ENCODE data around the gene RIMS4. TPM values are rescaled to one million over a fixed set of nuclear protein-coding genes. Genes with fewer than 3 reads are reported as not detected.

The RIMS4 gene
- polyA plus RNA-seq, 3 donors: not detected

GRCh38 chr20:44762466-44763140, 47.7 kb downstream of the RIMS4 start:
- Mint-ChIP-seq H3K27ac (no peak overlapping the region), H3K36me3 (no peaks in the 10 kb centered on the region), H3K27me3 (ENCODE audit: low read depth in 3 of 3) (peaks cover 6 to 15% (median 10%) of the 10 kb centered on the region in 3 donors), H3K4me3 (no peak overlapping the region), H3K9me3 (no peaks in the 10 kb centered on the region), H3K4me1 (peaks cover 4% of the 10 kb centered on the region)
- Histone ChIP-seq H3K9me3 (replicated peaks in 1 of 2; ENCODE audit: control insufficient read depth in 1 of 2, insufficient read depth in 1 of 2, low read length in 2 of 2) (no peaks in the 10 kb centered on the region), H2AFZ (ENCODE audit: insufficient read depth, low read depth, low read length, poor library complexity, severe bottlenecking) (no peak overlapping the region), H3K4me1 (ENCODE audit: control insufficient read depth in 1 of 2, insufficient read depth in 2 of 2, low read length in 2 of 2) (no peaks in the 10 kb centered on the region), H3K9ac (ENCODE audit: insufficient read depth, low read length, poor library complexity, severe bottlenecking) (no peak overlapping the region), H4K20me1 (ENCODE audit: insufficient read depth, low read length) (no peaks in the 10 kb centered on the region), H3K27me3 (ENCODE audit: control insufficient read depth in 2 of 2, insufficient read depth in 2 of 2, low read length in 2 of 2) (no peaks in the 10 kb centered on the region), H3K4me3 (replicated peaks in 1 of 3; ENCODE audit: low read depth in 2 of 3, low read length in 3 of 3) (no peak overlapping the region), H3K4me2 (replicated peaks; ENCODE audit: extremely low read depth, low read length, poor library complexity, severe bottlenecking) (no peak overlapping the region), H3K36me3 (replicated peaks in 1 of 2; ENCODE audit: control insufficient read depth in 1 of 2, insufficient read depth in 2 of 2, low read length in 2 of 2) (no peaks in the 10 kb centered on the region), H3K79me2 (ENCODE audit: insufficient read depth, low read length) (no peaks in the 10 kb centered on the region), H3K27ac (ENCODE audit: low read depth in 1 of 2, low read length in 2 of 2) (no peak overlapping the region)
- DNase-seq: no peak
- WGBS (ENCODE audit: insufficient coverage): 85% methylated on average over 7 of the region's 10 CpGs
- intact Hi-C loops (cut with micrococcal nuclease): no loop called here
- no peak for TF ChIP-seq CTCF (IDR thresholded peaks at IDR 0.05)

- no peak for TF ChIP-seq CTCF (IDR thresholded peaks at IDR 0.05)
- H2AFZ ChIP-seq (ENCODE audit: insufficient read depth, low read depth, low read length, poor library complexity, severe bottlenecking): no peak overlapping the region
- no peak overlapping the region for H3K4me2 ChIP-seq (replicated peaks; ENCODE audit: extremely low read depth, low read length, poor library complexity, severe bottlenecking)
- no peaks in the 10 kb centered on the region for H3K79me2 ChIP-seq (ENCODE audit: insufficient read depth, low read length)
- no peaks in the 10 kb centered on the region for H4K20me1 ChIP-seq (ENCODE audit: insufficient read depth, low read length)
- H3K4me1 ChIP-seq (ENCODE audit: control insufficient read depth in 1 of 2, insufficient read depth in 2 of 2, low read length in 2 of 2): no peaks in the 10 kb centered on the region
- H3K4me3 ChIP-seq (replicated peaks in 1 of 3; ENCODE audit: low read depth in 2 of 3, low read length in 3 of 3): no peak overlapping the region
- DNase-seq: no peak
- H3K27me3 Mint-ChIP-seq (ENCODE audit: low read depth in 3 of 3): peaks cover 3 to 14% (median 10%) of the 10 kb centered on the region in 3 donors
- H3K4me1 Mint-ChIP-seq: peaks cover 4% of the 10 kb centered on the region
- no peak overlapping the region for H3K27ac ChIP-seq (ENCODE audit: low read depth in 1 of 2, low read length in 2 of 2)
- H3K9me3 ChIP-seq (replicated peaks in 1 of 2; ENCODE audit: control insufficient read depth in 1 of 2, insufficient read depth in 1 of 2, low read length in 2 of 2): no peaks in the 10 kb centered on the region
- H3K36me3 ChIP-seq (replicated peaks in 1 of 2; ENCODE audit: control insufficient read depth in 1 of 2, insufficient read depth in 2 of 2, low read length in 2 of 2): no peaks in the 10 kb centered on the region
- intact Hi-C loops (cut with micrococcal nuclease): no loop called here
- WGBS (ENCODE audit: insufficient coverage): 100% methylated on average over 2 of the region's 3 CpGs
- H3K36me3 Mint-ChIP-seq: no peaks in the 10 kb centered on the region
- H3K27ac Mint-ChIP-seq: peak overlapping the region in 1 of 7 donors; percentile 64
- no peaks in the 10 kb centered on the region for H3K9me3 Mint-ChIP-seq
- no peak overlapping the region for H3K9ac ChIP-seq (ENCODE audit: insufficient read depth, low read length, poor library complexity, severe bottlenecking)
- H3K27me3 ChIP-seq (ENCODE audit: control insufficient read depth in 2 of 2, insufficient read depth in 2 of 2, low read length in 2 of 2): no peaks in the 10 kb centered on the region
- H3K4me3 Mint-ChIP-seq: no peak overlapping the region
Measured at GRCh38 chr20:44761423-44761822, 48.9 kb downstream of the RIMS4 start.

Data from CD14-positive monocyte (primary cell).